Stimulated activated CD4-positive, alpha-beta T cell treated with anti-CD3 and anti-CD28 coated beads, Interleukin-2, amount 100 ng/mL, for 4 hours (primary cell): ENCODE measurements around the gene CRELD2.

Source experiments
- DNase-seq: peaks from one replicate; pipeline ENCODE4 v3.0.0-alpha.2; 2020; ENCODE audit warnings: low read depth

CRELD2 gene

DNA sequence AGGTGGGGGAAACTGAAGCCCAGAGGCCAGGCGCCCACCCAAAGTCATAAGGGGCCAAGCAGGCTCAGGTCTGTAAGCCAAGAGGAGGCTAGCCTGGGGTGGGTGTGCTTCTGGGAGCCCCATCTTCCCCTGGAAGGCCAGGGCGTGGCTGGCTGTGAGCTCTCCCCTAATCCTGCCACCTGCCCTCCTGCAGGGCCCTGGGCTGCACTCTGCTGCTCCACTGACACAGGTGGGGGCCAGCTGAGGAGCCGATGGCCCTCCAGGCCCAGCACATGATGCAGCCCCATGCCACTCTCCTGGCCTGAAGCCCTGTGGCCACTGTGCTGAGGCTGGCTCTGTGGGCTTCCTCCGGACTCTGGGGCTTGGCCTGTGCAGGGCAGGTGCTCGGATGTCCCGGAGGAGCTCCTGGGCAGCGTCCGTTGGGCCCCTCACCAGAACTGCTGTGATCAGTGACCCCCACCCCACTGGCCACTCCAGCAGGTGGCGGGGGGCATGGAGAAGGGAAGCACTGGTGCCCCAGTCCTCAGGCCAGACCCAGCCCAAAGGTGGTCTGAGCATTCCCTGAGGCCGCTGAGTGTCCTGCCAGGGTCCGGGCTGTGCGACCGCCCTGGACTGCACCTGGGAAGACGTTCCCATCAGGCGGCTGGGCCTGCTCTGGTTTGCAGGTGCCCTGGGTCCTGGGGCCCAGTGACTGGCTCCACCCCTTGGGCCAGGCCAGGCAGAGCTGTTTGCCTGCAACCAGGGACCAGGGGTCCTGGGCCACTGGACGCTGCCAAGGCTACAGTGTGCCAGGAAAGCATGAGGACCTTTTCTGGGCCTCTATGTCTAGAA lies 50.6 kb downstream of the CRELD2 start:
- DNase-seq = no peak

- DNase-seq = no peak
These were observed 51.5 kb downstream of the CRELD2 start for GRCh38 chr22:49969751-49970527.

- DNase-seq = peak; percentile 98
These were observed 52.2 kb downstream of the CRELD2 start for GRCh38 chr22:49970528-49971231.

DNA sequence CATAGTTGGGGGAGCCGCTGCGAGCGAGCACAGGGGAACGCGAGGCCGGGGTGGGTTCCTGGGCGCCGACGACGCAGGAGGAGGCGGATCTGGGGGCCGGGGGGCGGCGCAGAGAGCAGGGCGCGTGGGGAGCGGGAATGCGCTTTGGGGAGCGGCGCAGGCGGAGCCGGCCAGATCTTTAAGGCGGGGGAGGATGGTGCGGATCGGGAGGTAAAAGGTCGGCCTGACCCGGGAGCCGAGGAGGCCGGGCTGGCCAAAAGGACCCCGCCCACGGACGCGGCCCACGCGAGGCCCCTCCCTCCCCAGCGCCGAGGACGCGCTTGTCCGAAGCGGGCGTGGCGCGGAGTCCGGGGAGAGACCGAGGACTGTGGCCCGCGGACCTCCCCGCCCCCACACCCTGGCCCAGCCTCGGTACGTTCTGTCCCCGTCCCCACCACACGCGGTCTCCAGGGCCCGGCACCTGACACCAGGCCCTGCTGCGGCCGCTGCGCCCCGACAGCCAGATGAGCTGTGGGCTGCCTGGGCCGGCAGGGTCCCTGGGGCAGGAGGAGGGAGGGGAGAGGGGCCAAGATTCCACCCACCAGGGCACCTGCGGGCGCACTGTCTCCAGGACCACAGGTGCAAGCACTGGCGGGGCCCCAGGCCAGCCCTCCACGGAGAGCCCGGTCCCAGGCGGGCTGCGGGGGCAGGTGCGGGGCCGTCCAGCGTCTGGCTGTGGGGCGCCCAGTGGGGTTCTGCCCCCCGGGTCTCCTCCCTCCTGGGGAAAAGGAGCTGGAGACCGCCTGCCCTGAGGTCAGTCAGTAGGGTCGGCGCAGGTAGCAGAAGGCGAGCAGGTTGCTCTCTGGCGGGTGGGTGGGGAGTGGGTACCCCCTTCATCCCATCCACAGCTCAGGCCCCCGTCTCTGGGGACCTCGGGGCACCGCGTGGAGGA lies 53.1 kb downstream of the CRELD2 start:
- DNase-seq = peak; percentile 81

DNA sequence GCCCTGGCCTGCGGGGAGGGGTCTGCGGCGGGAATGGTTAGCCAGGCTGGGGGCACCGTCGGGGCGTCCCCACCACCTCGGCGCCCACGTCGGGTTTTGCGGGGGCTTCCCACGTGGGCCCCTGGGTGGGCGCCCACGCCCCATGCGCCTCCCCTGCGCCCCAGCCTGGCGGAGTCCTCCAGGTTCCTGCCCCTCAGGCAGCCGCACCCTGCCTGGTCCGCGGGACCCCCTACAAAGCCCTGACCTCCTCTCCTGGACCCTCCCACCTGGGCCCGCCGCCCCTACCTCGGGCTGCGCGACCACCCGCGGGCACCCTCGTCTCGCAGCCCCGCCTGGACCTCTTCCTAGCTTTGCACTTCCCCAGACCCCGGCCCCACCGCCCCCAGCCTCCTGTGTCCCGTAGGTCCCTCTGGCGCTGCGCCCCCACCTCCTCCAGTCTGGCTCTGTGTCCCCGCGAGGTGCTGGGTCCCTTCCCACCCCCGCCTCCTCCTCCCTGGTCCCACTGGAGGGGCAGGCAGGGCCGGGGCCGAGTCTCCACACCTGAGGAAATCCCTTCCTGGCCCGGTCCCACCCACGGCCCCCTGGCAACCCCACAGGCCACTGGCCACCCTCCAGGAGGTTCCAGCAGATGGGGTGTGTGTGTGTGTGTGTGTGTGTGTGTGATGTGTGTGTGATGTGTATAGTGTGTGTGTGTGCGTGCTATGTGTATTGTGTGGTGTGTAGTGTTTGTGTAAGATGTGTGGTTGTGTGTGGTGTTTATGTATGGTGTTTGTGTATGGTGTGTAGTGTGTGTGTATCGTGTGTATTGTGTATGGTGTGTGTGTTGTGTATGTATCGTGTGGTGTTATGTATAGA lies 54.0 kb downstream of the CRELD2 start:
- DNase-seq = no peak

DNA sequence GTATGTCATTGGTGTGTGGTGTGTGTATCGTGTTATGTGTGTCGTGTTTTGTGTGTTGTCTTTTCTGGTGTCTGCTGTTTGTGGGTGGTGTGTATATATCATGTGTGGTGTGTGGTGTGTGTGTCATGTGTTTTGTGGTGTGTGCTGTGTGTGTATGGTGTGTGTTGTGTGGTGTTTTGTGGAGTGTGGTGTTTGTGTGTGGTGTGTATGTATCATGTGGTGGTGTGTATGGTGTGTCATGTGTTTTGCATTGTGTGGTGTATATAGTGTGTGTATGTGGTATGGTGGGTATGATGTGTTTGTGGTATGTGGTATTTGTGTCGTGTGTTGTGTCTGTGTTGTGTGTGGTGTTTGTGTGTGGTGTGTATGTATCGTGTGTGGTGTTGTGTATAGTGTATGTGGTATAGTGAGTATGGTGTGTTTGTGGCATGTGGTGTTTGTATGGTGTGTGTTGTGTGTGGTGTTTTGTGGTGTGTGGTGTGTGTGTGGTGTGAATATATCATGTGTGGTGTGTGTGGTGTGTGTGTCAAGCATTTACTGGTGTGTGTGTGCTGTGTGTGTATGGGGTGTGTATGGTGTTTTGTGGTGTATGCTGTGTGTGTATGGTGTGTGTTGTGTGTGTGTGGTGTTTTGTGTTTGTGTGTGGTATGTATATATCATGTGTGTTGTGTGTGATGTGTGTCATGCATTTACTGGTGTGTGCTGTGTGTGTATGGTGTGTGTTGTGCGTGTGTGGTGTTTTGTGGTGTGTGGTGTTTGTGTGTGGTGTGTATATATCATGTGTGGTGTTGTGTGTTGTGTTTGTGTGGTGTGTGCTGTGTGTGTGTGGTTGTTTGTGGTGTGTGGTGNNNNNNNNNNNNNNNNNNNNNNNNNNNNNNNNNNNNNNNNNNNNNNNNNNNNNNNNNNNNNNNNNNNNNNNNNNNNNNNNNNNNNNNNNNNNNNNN lies 54.9 kb downstream of the CRELD2 start:
- no peak for DNase-seq

DNA sequence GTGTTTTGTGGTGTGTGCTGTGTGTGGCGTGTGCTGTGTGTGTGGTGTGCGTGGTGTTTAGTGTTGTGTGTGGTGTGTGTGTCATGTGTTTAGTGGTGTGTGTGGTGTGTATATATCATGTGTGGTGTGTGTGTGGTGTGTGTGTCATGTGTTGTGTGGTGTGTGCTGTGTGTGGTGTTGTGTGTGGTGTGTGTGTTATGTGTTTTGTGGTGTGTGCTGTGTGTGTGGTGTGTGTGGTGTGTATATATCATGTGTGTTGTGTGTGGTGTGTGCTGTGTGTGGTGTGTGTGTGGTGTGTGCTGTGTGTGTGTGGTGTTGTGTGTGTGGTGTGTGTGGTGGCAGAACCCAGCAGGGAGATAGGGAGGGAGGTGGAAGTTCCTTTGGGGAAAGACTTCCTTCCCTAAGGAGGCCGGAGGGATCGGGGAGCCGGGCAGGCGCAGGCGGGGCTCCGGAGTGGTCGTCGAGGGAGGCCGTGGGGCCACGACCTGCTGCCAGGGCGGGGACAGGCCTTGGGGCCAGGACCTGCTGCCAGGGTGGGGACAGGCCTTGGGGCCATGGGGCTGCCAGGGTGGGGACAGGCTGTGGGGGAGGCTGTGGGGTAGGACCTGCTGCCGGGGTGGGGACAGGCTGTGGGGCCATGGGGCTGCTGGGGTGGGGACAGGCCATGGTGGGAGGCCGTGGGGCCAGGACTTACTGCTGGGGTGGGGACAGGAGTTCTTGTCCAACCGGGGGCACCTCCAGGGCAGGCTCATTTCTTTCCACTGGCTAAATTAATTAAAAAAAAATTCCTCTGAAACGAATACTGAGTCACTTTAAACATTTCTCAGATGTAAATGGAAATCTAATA lies 57.3 kb downstream of the CRELD2 start:
- DNase-seq = no peak

DNA sequence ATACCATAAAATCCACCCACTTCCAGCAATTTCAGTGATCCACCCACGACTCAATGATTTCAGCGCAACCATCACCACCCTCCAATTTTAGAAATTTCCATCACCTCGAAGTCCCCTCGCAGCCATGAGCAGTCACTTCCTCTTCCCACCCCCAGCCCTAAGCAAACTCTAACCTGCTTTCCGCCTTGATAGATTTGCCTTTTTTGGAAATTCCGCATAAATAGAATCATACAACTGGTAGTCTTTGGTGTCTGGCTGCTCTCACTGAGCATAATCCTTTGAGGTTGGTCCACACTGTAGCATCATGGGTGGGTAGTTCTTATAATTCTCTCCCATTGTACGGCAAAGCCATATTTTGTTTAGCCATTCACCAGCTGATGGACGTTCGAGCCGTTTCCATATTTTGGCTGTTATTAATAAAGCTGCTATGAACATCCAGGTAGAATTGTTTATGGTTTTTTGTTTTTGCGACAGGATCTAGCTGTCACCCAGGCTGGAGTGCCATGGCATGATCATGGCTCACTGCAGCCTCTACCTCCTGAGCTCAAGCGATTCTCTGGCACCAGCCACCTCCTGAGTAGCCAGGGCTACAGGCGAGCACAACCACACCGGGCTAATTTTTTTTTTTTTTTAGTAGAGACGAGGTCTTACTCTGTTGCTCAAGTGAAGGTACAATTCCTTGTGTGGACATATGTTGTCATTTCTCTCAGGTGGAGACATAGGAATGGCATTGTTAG lies 58.2 kb downstream of the CRELD2 start:
- DNase-seq = peak; percentile 75
